GM12872 (cell line): ENCODE measurements around the gene CD244.

Source experiments
- CTCF ChIP-seq: IDR thresholded peaks from 3 replicates; pipeline ENCODE4 v1.5.1; 2011; ENCODE audit warnings: low read depth, mild to moderate bottlenecking, low read length, moderate library complexity; ENCODE audit not compliant: insufficient read depth

Gene CD244

GRCh38 chr1:160860840-160861505, 1.7 kb downstream of the CD244 start:
- TF ChIP-seq CTCF: no peak

- no peak for TF ChIP-seq CTCF
Measured at GRCh38 chr1:160859166-160859565, 3.5 kb downstream of the CD244 start.

- no peak for TF ChIP-seq CTCF
Measured at GRCh38 chr1:160858507-160858906, 4.2 kb downstream of the CD244 start.

GRCh38 chr1:160858097-160858496, 4.6 kb downstream of the CD244 start:
- TF ChIP-seq CTCF: no peak

GRCh38 chr1:160855181-160855981, 7.3 kb downstream of the CD244 start:
- no peak for TF ChIP-seq CTCF

GRCh38 chr1:160853754-160854153, 8.9 kb downstream of the CD244 start:
- TF ChIP-seq CTCF: no peak

GRCh38 chr1:160853014-160853413, 9.7 kb downstream of the CD244 start:
- no peak for TF ChIP-seq CTCF
